ENCODE data around the gene KMT2E.

Gene KMT2E

GRCh38 chr7:105097619-105098018 lies 83.6 kb downstream of the KMT2E start:
- DNase-seq (ENCODE audit: low read depth) = peak; percentile 69
- no peak for TF ChIP-seq CTCF (IDR thresholded peaks at IDR 0.05; ENCODE audit: insufficient read depth, low read depth, low read length, missing control alignments)
- H3K4me3 ChIP-seq (ENCODE audit: low read length) = no peak overlapping the region

GRCh38 chr7:105098863-105099515 lies 85.0 kb downstream of the KMT2E start:
- no peak overlapping the region for H3K4me3 ChIP-seq (ENCODE audit: low read length)
- peak; percentile 76 for DNase-seq (ENCODE audit: low read depth)
- no peak for TF ChIP-seq CTCF (IDR thresholded peaks at IDR 0.05; ENCODE audit: insufficient read depth, low read depth, low read length, missing control alignments)

GRCh38 chr7:105101864-105102263 lies 87.9 kb downstream of the KMT2E start:
- no peak for DNase-seq (ENCODE audit: low read depth)
- no peak for TF ChIP-seq CTCF (IDR thresholded peaks at IDR 0.05; ENCODE audit: insufficient read depth, low read depth, low read length, missing control alignments)
- no peak overlapping the region for H3K4me3 ChIP-seq (ENCODE audit: low read length)

GRCh38 chr7:105102557-105103352 lies 88.8 kb downstream of the KMT2E start:
- no peak for TF ChIP-seq CTCF (IDR thresholded peaks at IDR 0.05; ENCODE audit: insufficient read depth, low read depth, low read length, missing control alignments)
- no peak overlapping the region for H3K4me3 ChIP-seq (ENCODE audit: low read length)
- DNase-seq (ENCODE audit: low read depth) = no peak

- DNase-seq (ENCODE audit: low read depth) = no peak
- no peak for TF ChIP-seq CTCF (IDR thresholded peaks at IDR 0.05; ENCODE audit: insufficient read depth, low read depth, low read length, missing control alignments)
- no peak overlapping the region for H3K4me3 ChIP-seq (ENCODE audit: low read length)
Observed at GRCh38 chr7:105105579-105105978, 91.6 kb downstream of the KMT2E start.

GRCh38 chr7:105106473-105106872 lies 92.5 kb downstream of the KMT2E start:
- no peak for TF ChIP-seq CTCF (IDR thresholded peaks at IDR 0.05; ENCODE audit: insufficient read depth, low read depth, low read length, missing control alignments)
- no peak overlapping the region for H3K4me3 ChIP-seq (ENCODE audit: low read length)
- DNase-seq (ENCODE audit: low read depth) = no peak

Measured in epithelial cell of esophagus (primary cell).